SK-N-SH (cell line): ENCODE results near the gene RNF13. TPM values are rescaled to one million over a fixed set of nuclear protein-coding genes. Genes with fewer than 3 reads are reported as not detected.
"Not testable (repeated sequence)": the region's sequence is repeated elsewhere in the genome, so short reads cannot be mapped to it uniquely, and the experiment has no call there.

Experiments used
- CTCF ChIA-PET: fragments of 300-600, 350-600 bp; formaldehyde crosslinking; extraction: SDS; loops from one replicate; lab custom pipeline; 2021; lab: Yijun Ruan, JAX
- POLR2A ChIA-PET: fragments of 350-600 bp; sonication (Branson Sonifier 250); formaldehyde crosslinking; extraction: SDS; loops from one replicate; lab custom pipeline; 2020; ENCODE audit warnings: antibody characterized with exemption, inconsistent platforms; lab: Yijun Ruan, JAX
- DNase-seq: peaks from one replicate; pipeline ENCODE4 v3.0.0; 2012
- H2AFZ ChIP-seq: fragments of 200-600 bp; sonication (generic); 2 replicates; pipeline ENCODE4 v1.8.1; 2016; ENCODE audit warnings: antibody characterized with exemption, mild to moderate bottlenecking, low read depth
- H3F3A ChIP-seq: fragments of 200-600 bp; sonication (generic); replicated peaks from 2 replicates; pipeline ENCODE3; 2016; ENCODE audit warnings: antibody characterized with exemption, mild to moderate bottlenecking; ENCODE audit not compliant: insufficient read depth
- H3K27ac ChIP-seq, 2 experiments: fragments of 200-500 bp in 1 of 2; fragments of 200-600 bp in 1 of 2; sonication (Bioruptor generic) in 1 of 2; sonication (generic), shearing (Covaris generic) in 1 of 2; 2 replicates each; pipeline versions ENCODE4 v1.5.1 to v1.6.1; 2014 to 2016; ENCODE audit warnings: low read depth in 2 of 2, inconsistent platforms in 1 of 2, low read length in 1 of 2, mild to moderate bottlenecking in 1 of 2, mixed read lengths in 1 of 2
- H3K27me3 ChIP-seq: fragments of 200-600 bp; sonication (generic), shearing (Covaris generic); 2 replicates; pipeline ENCODE4 v1.6.1; 2016; ENCODE audit warnings: mixed run types; ENCODE audit not compliant: insufficient read depth
- H3K36me3 ChIP-seq, 2 experiments: fragments of 200-500 bp in 1 of 2; fragments of 200-600 bp in 1 of 2; sonication (Bioruptor generic) in 1 of 2; sonication (generic) in 1 of 2; replicated peaks in 1 of 2; 2 replicates each; pipeline versions ENCODE3 to v1.5.1; 2014 to 2016; ENCODE audit warnings: low read length in 1 of 2, mild to moderate bottlenecking in 1 of 2; ENCODE audit not compliant: insufficient read depth in 2 of 2, control insufficient read depth in 1 of 2
- H3K4me1 ChIP-seq, 2 experiments: fragments of 200-500 bp in 1 of 2; fragments of 200-600 bp in 1 of 2; sonication (Bioruptor generic) in 1 of 2; sonication (generic), shearing (Covaris generic) in 1 of 2; 2 replicates each; pipeline versions ENCODE4 v1.5.1 to v1.6.1; 2014 to 2016; ENCODE audit warnings: low read depth in 1 of 2, low read length in 1 of 2, mixed run types in 1 of 2; ENCODE audit not compliant: insufficient read depth in 2 of 2, control insufficient read depth in 1 of 2
- H3K4me2 ChIP-seq: fragments of 200-600 bp; sonication (generic), shearing (Covaris generic); 2 replicates; pipeline ENCODE4 v1.6.1; 2017; ENCODE audit warnings: mixed run types
- H3K4me3 ChIP-seq, 2 experiments: fragments of 200-500 bp in 1 of 2; fragments of 200-600 bp in 1 of 2; sonication (Bioruptor generic) in 1 of 2; sonication (generic), shearing (Covaris generic) in 1 of 2; 2 replicates each; pipeline versions ENCODE4 v1.5.1 to v1.8.1; 2014 to 2016; ENCODE audit warnings: low read depth in 2 of 2, inconsistent platforms in 1 of 2, low read length in 1 of 2, mild to moderate bottlenecking in 1 of 2, mixed read lengths in 1 of 2, moderate library complexity in 1 of 2
- H3K79me2 ChIP-seq: fragments of 200-600 bp; sonication (generic); 2 replicates; pipeline ENCODE4 v1.8.1; 2017; ENCODE audit warnings: mild to moderate bottlenecking; ENCODE audit not compliant: insufficient read depth
- H3K9ac ChIP-seq: fragments of 200-600 bp; sonication (generic); 2 replicates; pipeline ENCODE4 v1.6.1; 2017; ENCODE audit warnings: mixed run types
- H3K9me2 ChIP-seq: fragments of 200-600 bp; sonication (generic); 2 replicates; pipeline ENCODE4 v1.6.1; 2017; ENCODE audit warnings: mixed run types
- H3K9me3 ChIP-seq: fragments of 200-600 bp; sonication (generic); 2 replicates; pipeline ENCODE4 v1.6.1; 2017; ENCODE audit warnings: mixed run types, mild to moderate bottlenecking, moderate library complexity
- H4K20me1 ChIP-seq: fragments of 200-600 bp; sonication (generic); 2 replicates; pipeline ENCODE4 v1.6.1; 2017; ENCODE audit warnings: mild to moderate bottlenecking, mixed run types; ENCODE audit not compliant: insufficient read depth
- CHD2 ChIP-seq: fragments of 150-350 bp; IDR thresholded peaks from 2 replicates; pipeline ENCODE4 v1.6.1; 2018; ENCODE audit warnings: low read length; ENCODE audit not compliant: partially characterized antibody
- ELF1 ChIP-seq: IDR thresholded peaks from 2 replicates; pipeline ENCODE4 v1.4.0; 2012
- EP300 ChIP-seq, 2 experiments: IDR thresholded peaks; 2 replicates each; pipeline versions ENCODE4 v1.4.0 to v1.6.1; 2012; ENCODE audit warnings: borderline replicate concordance in 1 of 2, low read depth in 1 of 2, low read length in 1 of 2
- FOSL2 ChIP-seq: IDR thresholded peaks from 2 replicates; pipeline ENCODE4 v1.4.0; 2012; ENCODE audit warnings: low read depth, mild to moderate bottlenecking, moderate library complexity, borderline replicate concordance
- FOXJ3 ChIP-seq: sonication (generic); formaldehyde crosslinking; IDR thresholded peaks from 2 replicates; pipeline ENCODE4 v1.5.1; 2020; ENCODE audit warnings: mild to moderate bottlenecking, missing genetic modification reagents
- GABPA ChIP-seq: IDR thresholded peaks from 2 replicates; pipeline ENCODE4 v1.4.0; 2012; ENCODE audit warnings: low read depth, mild to moderate bottlenecking
- POLR2AphosphoS5 ChIP-seq: IDR thresholded peaks from 2 replicates; pipeline ENCODE4 v1.6.1; 2012; ENCODE audit warnings: low read depth, low read length
- SIN3A ChIP-seq: IDR thresholded peaks from 2 replicates; pipeline ENCODE4 v1.6.1; 2012; ENCODE audit warnings: low read depth, mild to moderate bottlenecking, low read length, moderate library complexity, borderline replicate concordance
- TEAD4 ChIP-seq: IDR thresholded peaks from 2 replicates; pipeline ENCODE4 v1.4.0; 2012; ENCODE audit warnings: mild to moderate bottlenecking, borderline replicate concordance; ENCODE audit not compliant: insufficient read depth
- WGBS: methylation state at CpG from one replicate; pipeline ENCODE4 v1.1.6; 2017; ENCODE audit warnings: low lambda C conversion rate; 5-methylcytosine and 5-hydroxymethylcytosine counted together
- polyA plus RNA-seq, 3 experiments: library from polyadenylated mRNA; depleted of rRNA; stranded (reverse); fragments of >200 nt; gene quantifications; 2 replicates each; pipeline ENCODE4 v1.2.3, GENCODE V29; 2012

The RNF13 gene
- polyA plus RNA-seq, 1 of the 3 experiments (the other 2 are of a cell fraction), result 14.9 TPM

- no peaks in the 10 kb centered on the region for H3K9me2 ChIP-seq
- ChIA-PET POLR2A (no interaction called here), CTCF (interaction anchor here (1.3 to 1.6 kb wide), 2 partner anchors 14 to 301 kb away, joined by 3 to 5 read pairs; no protein-coding TSS in a partner anchor)
- H3K27ac ChIP-seq, result no peak overlapping the region
- H4K20me1 ChIP-seq, result no peaks in the 10 kb centered on the region
- no peaks in the 10 kb centered on the region for H3K27me3 ChIP-seq
- H3K9me3 ChIP-seq, result no peaks in the 10 kb centered on the region
- no peak overlapping the region for H3K9ac ChIP-seq
- H3F3A ChIP-seq, result no peaks in the 10 kb centered on the region
- H3K4me1 ChIP-seq, result no peaks in the 10 kb centered on the region; a peak in 1 of 4 replicates
- no peaks in the 10 kb centered on the region for H3K79me2 ChIP-seq
- H3K4me3 ChIP-seq, result no peak overlapping the region
- 98% methylated on average over 1 of the region's 1 CpG for WGBS
- TF ChIP-seq GABPA, result no peak
- TF ChIP-seq SIN3A, result no peak
- no peak for TF ChIP-seq TEAD4
- TF ChIP-seq EP300 (IDR thresholded peaks at IDR 0.05; ENCODE audit: borderline replicate concordance in 1 of 2, low read depth in 1 of 2, low read length in 1 of 2), result no peak
- no peak for TF ChIP-seq FOSL2
- no peak for TF ChIP-seq POLR2AphosphoS5
- no peak for TF ChIP-seq ELF1
- no peak for TF ChIP-seq FOXJ3 (CRISPR knock-in tag)
- no peak for TF ChIP-seq CHD2
- no peak for DNase-seq
- no peak overlapping the region for H3K4me2 ChIP-seq
- H3K36me3 ChIP-seq, result peaks cover 0 to 5% of the 10 kb centered on the region in 2 experiments
- no peak overlapping the region for H2AFZ ChIP-seq
Observed at GRCh38 chr3:149883134-149883533, 70.1 kb downstream of the RNF13 start.

GRCh38 chr3:149883860-149884259 lies 70.8 kb downstream of the RNF13 start:
- H3K4me1 ChIP-seq, H3K36me3 ChIP-seq, H3K79me2 ChIP-seq, H3K9me3 ChIP-seq, DNase-seq, H3K9ac ChIP-seq, H2AFZ ChIP-seq, POLR2A ChIA-PET, H3F3A ChIP-seq, H3K27ac ChIP-seq, H3K27me3 ChIP-seq, H3K9me2 ChIP-seq, H3K4me2 ChIP-seq, H4K20me1 ChIP-seq, H3K4me3 ChIP-seq: not testable (repeated sequence)
- CTCF ChIA-PET, result interaction anchor here (0.6 to 1.3 kb wide), 2 partner anchors 300 to 536 kb away, joined by 4 to 5 read pairs; no protein-coding TSS in a partner anchor
- WGBS, result 90% methylated on average over 5 of the region's 5 CpGs

GRCh38 chr3:149884848-149885247 lies 71.8 kb downstream of the RNF13 start:
- H3K4me2 ChIP-seq, H3K9ac ChIP-seq, CTCF ChIA-PET, H3K36me3 ChIP-seq, DNase-seq, H3K4me3 ChIP-seq, H3K79me2 ChIP-seq, H3K9me2 ChIP-seq, H3K27me3 ChIP-seq, H3K9me3 ChIP-seq, H3F3A ChIP-seq, H3K27ac ChIP-seq, H4K20me1 ChIP-seq, H2AFZ ChIP-seq, H3K4me1 ChIP-seq, POLR2A ChIA-PET: not testable (repeated sequence)
